HepG2 (cell line): ENCODE data around the gene FMN2. TPM values are rescaled to one million over a fixed set of nuclear protein-coding genes. Genes with fewer than 3 reads are reported as not detected.

Experiments
- ATAC-seq: fragments of 200-7000 bp; cut with Tn5 transposase; 3 replicates; pipeline ENCODE4 v1.9.1; 2020; ENCODE audit warnings: mild to moderate bottlenecking, moderate library complexity
- Bru-seq: library from RNA; stranded (reverse); fragments of 400-500 nt; gene quantifications from one replicate; lab custom pipeline; 2021; lab: Mats Ljungman, UMichigan
- BruChase-seq, 2 experiments: library from RNA; stranded (reverse); fragments of 400-500 nt; gene quantifications; one replicate each; lab custom pipeline; 2021; lab: Mats Ljungman, UMichigan
- BruUV-seq: library from RNA; stranded (reverse); fragments of 400-500 nt; replicated peaks from 2 replicates; lab custom pipeline; 2021; lab: Mats Ljungman, UMichigan
- CTCF ChIA-PET: fragments of 300-600 bp; formaldehyde crosslinking; extraction: SDS; loops from one replicate; lab custom pipeline; 2021; ENCODE audit warnings: low total read pairs, inconsistent platforms, low intra/inter-chr PET ratio; lab: Yijun Ruan, JAX
- POLR2A ChIA-PET: fragments of 350-600 bp; sonication (Branson Sonifier 250); formaldehyde crosslinking; loops from one replicate; lab custom pipeline; 2020; ENCODE audit warnings: antibody characterized with exemption, inconsistent platforms; lab: Yijun Ruan, JAX
- DNase-seq: peaks from one replicate; pipeline ENCODE4 v3.0.0-alpha.2; 2015; ENCODE audit warnings: low spot score
- FAIRE-seq: peaks from 3 replicates; lab custom pipeline; 2011; peaks lifted over from hg19 to GRCh38; lab: Jason Lieb, UNC
- H2AFZ ChIP-seq: one replicate; pipeline ENCODE4 v1.6.1; 2011; ENCODE audit warnings: low read length, inconsistent platforms
- H3K27ac ChIP-seq: fragments of 300-600 bp; 3 replicates; pipeline ENCODE4 v1.8.0; 2011; ENCODE audit warnings: mixed run types, mild to moderate bottlenecking, mixed read lengths, low read length, inconsistent platforms; ENCODE audit not compliant: insufficient read depth; ENCODE audit errors: extremely low read length
- H3K27me3 ChIP-seq, 2 experiments: fragments of 200-600 bp in 1 of 2; 2 replicates in 1 of 2; 3 replicates in 1 of 2; pipeline versions ENCODE4 v1.6.0 to v1.8.0; 2011; ENCODE audit warnings: low read length in 2 of 2, mild to moderate bottlenecking in 2 of 2, moderate library complexity in 2 of 2, inconsistent platforms in 1 of 2; ENCODE audit not compliant: insufficient read depth in 2 of 2, control insufficient read depth in 1 of 2
- H3K36me3 ChIP-seq, 2 experiments: fragments of 200-600 bp in 1 of 2; replicated peaks in 1 of 2; 2 replicates in 1 of 2; 3 replicates in 1 of 2; pipeline versions ENCODE4 v1.5.1 to v1.8.0; 2011; ENCODE audit warnings: low read length in 2 of 2, inconsistent platforms in 1 of 2; ENCODE audit not compliant: insufficient read depth in 2 of 2, control insufficient read depth in 1 of 2
- H3K4me1 ChIP-seq: 2 replicates; pipeline ENCODE4 v1.5.1; 2012; ENCODE audit warnings: low read length, inconsistent platforms; ENCODE audit not compliant: insufficient read depth
- H3K4me2 ChIP-seq: 2 replicates; pipeline ENCODE4 v1.6.0; 2011; ENCODE audit warnings: low read depth, low read length, inconsistent platforms
- H3K4me3 ChIP-seq, 3 experiments: fragments of 200-600 bp in 1 of 3; sonication (generic), shearing (Covaris generic) in 1 of 3; replicated peaks in 1 of 3; 2 replicates each; pipeline ENCODE4 v1.5.1; 2011 to 2016; ENCODE audit warnings: low read length in 3 of 3, inconsistent platforms in 2 of 3, low read depth in 2 of 3, mild to moderate bottlenecking in 2 of 3, control low read depth in 1 of 3, mixed read lengths in 1 of 3; ENCODE audit not compliant: insufficient read depth in 1 of 3
- H3K79me2 ChIP-seq: one replicate; pipeline ENCODE4 v1.6.1; 2011; ENCODE audit warnings: low read length, inconsistent platforms; ENCODE audit not compliant: insufficient read depth
- H3K9ac ChIP-seq: 2 replicates; pipeline ENCODE4 v1.6.0; 2011; ENCODE audit warnings: mild to moderate bottlenecking, low read depth, low read length, inconsistent platforms; ENCODE audit not compliant: insufficient read depth
- H3K9me3 ChIP-seq: 2 replicates; pipeline ENCODE4 v1.5.1; 2012; ENCODE audit warnings: mild to moderate bottlenecking, low read length
- H4K20me1 ChIP-seq: 2 replicates; pipeline ENCODE4 v1.6.0; 2011; ENCODE audit warnings: inconsistent platforms, mild to moderate bottlenecking, low read length, moderate library complexity; ENCODE audit not compliant: insufficient read depth
- BHLHE40 ChIP-seq: IDR thresholded peaks from 2 replicates; pipeline ENCODE4 v1.6.1; 2011; ENCODE audit warnings: low read length, improper control_type of control experiment
- ZBTB1 ChIP-seq: sonication (generic); formaldehyde crosslinking; IDR thresholded peaks from 2 replicates; pipeline ENCODE4 v1.4.0; 2020; ENCODE audit warnings: missing genetic modification reagents, borderline replicate concordance
- ZNF7 ChIP-seq: IDR thresholded peaks from 2 replicates; pipeline ENCODE4 v1.6.1; 2016; ENCODE audit warnings: missing biosample characterization, missing genetic modification reagents
- ZNF777 ChIP-seq: sonication (generic); formaldehyde crosslinking; IDR thresholded peaks from 2 replicates; pipeline ENCODE4 v1.4.0; 2020; ENCODE audit warnings: missing genetic modification reagents
- ZSCAN20 ChIP-seq: sonication (generic); formaldehyde crosslinking; IDR thresholded peaks from 2 replicates; pipeline ENCODE4 v1.4.0; 2020; ENCODE audit warnings: missing genetic modification reagents, mild to moderate bottlenecking, borderline replicate concordance
- WGBS: methylation state at CpG from one replicate; pipeline ENCODE4 v1.1.6; 2017; ENCODE audit warnings: low lambda C conversion rate; 5-methylcytosine and 5-hydroxymethylcytosine counted together
- in situ Hi-C: cut with HindIII; loops from 2 replicates; pipeline ENCODE4 v1.10.0; 2017; ENCODE audit warnings: low pct_unique_long_range_greater_than_20kb; ENCODE audit not compliant: extremely low pct_ligation_motif_present
- intact Hi-C: fragments of 100-400 bp; cut with micrococcal nuclease; formaldehyde crosslinking; loops from one replicate; pipeline ENCODE4 v1.10.0; 2022; ENCODE audit not compliant: unreplicated experiment
- long read RNA-seq, 2 experiments: library from RNA in 1 of 2; library from polyadenylated mRNA in 1 of 2; stranded (forward) in 1 of 2; unstranded in 1 of 2; transcript quantifications; one replicate each; pipeline ENCODE4 v2.0.0, GENCODE V29; 2019 to 2022
- polyA minus RNA-seq, 3 experiments: library from RNA; depleted of rRNA, polyadenylated mRNA; stranded (reverse); fragments of >200 nt; gene quantifications; 2 replicates each; pipeline ENCODE4 v1.2.3, GENCODE V29; 2011; ENCODE audit warnings: low replicate concordance in 1 of 3
- polyA plus RNA-seq, 8 experiments: library from polyadenylated mRNA; depleted of rRNA in 3 of 8; stranded (reverse) in 7 of 8; unstranded in 1 of 8; fragments of >200 nt; fragmentation: Illumina TruSeq in 4 of 8; extraction: Trizol in 4 of 8; gene quantifications; 2 replicates each; pipeline versions ENCODE4 v1.2.1 to v1.2.3, GENCODE V29; 2011 to 2016; ENCODE audit warnings: low read depth in 4 of 8, missing spikeins in 1 of 8, mixed read lengths in 1 of 8; ENCODE audit not compliant: insufficient read depth in 1 of 8
- total RNA-seq, 5 experiments: library from RNA; depleted of rRNA; stranded (reverse); fragments of >200 nt; fragmentation: Illumina TruSeq; extraction: Trizol; gene quantifications; 2 replicates each; pipeline ENCODE4 v1.2.3, GENCODE V29; 2016; ENCODE audit warnings: low read depth in 1 of 5
- TF ChIP-seq, protein P1 (sequence below): sonication (generic); formaldehyde crosslinking; IDR thresholded peaks from 2 replicates; pipeline ENCODE4 v1.4.0; 2020; ENCODE audit warnings: missing genetic modification reagents
- TF ChIP-seq, protein P2 (sequence below): sonication (generic); formaldehyde crosslinking; IDR thresholded peaks from 2 replicates; pipeline ENCODE4 v1.5.1; 2020; ENCODE audit warnings: mild to moderate bottlenecking, missing genetic modification reagents, borderline replicate concordance

Gene FMN2
- total RNA-seq (2016; rRNA removed; fragmentation: Illumina TruSeq; extraction: Trizol): not detected in 2 replicates
- not detected in 2 replicates for total RNA-seq (2016; cell fraction: cytosol; rRNA removed; fragmentation: Illumina TruSeq; extraction: Trizol; ENCODE audit: low read depth)
- total RNA-seq (2016; cell fraction: insoluble cytoplasmic fraction; rRNA removed; fragmentation: Illumina TruSeq; extraction: Trizol): not detected in 2 replicates
- not detected in 2 replicates for total RNA-seq (2016; cell fraction: membrane; rRNA removed; fragmentation: Illumina TruSeq; extraction: Trizol)
- total RNA-seq (2016; cell fraction: nucleus; rRNA removed; fragmentation: Illumina TruSeq; extraction: Trizol): not detected in 2 replicates
- polyA plus RNA-seq (2011; rRNA removed): not detected in 2 replicates
- 0.04 TPM in 1 of 2 replicates, not detected in the other for polyA plus RNA-seq (2011; cell fraction: cytosol; rRNA removed)
- polyA plus RNA-seq (2011; cell fraction: nucleus; rRNA removed): not detected in 2 replicates
- not detected in 2 replicates for polyA plus RNA-seq (2012)
- not detected in 2 replicates for polyA plus RNA-seq (2016; cell fraction: cytosol; fragmentation: Illumina TruSeq; extraction: Trizol; ENCODE audit: low read depth)
- not detected in 2 replicates for polyA plus RNA-seq (2016; cell fraction: insoluble cytoplasmic fraction; fragmentation: Illumina TruSeq; extraction: Trizol; ENCODE audit: low read depth)
- not detected in 2 replicates for polyA plus RNA-seq (2016; cell fraction: membrane; fragmentation: Illumina TruSeq; extraction: Trizol; ENCODE audit: low read depth)
- polyA plus RNA-seq (2016; cell fraction: nucleus; fragmentation: Illumina TruSeq; extraction: Trizol; ENCODE audit: insufficient read depth, low read depth): not detected in 2 replicates
- polyA minus RNA-seq (2011; rRNA and poly(A)+ RNA removed; ENCODE audit: low replicate concordance): not detected in 2 replicates
- polyA minus RNA-seq (2011; cell fraction: cytosol; rRNA and poly(A)+ RNA removed): not detected in 2 replicates
- polyA minus RNA-seq (2011; cell fraction: nucleus; rRNA and poly(A)+ RNA removed): not detected in 2 replicates
- not detected for Bru-seq, nascent RNA
- BruChase-seq, experiment 1, labeled RNA remaining after a 6-hour chase: percentile 1 among the genes with signal in this experiment
- BruChase-seq, experiment 2, labeled RNA remaining after a 2-hour chase: percentile 0 among the genes with signal in this experiment
- long read RNA-seq, experiment 1: 0 reads
- long read RNA-seq, experiment 2: 0 reads

DNA sequence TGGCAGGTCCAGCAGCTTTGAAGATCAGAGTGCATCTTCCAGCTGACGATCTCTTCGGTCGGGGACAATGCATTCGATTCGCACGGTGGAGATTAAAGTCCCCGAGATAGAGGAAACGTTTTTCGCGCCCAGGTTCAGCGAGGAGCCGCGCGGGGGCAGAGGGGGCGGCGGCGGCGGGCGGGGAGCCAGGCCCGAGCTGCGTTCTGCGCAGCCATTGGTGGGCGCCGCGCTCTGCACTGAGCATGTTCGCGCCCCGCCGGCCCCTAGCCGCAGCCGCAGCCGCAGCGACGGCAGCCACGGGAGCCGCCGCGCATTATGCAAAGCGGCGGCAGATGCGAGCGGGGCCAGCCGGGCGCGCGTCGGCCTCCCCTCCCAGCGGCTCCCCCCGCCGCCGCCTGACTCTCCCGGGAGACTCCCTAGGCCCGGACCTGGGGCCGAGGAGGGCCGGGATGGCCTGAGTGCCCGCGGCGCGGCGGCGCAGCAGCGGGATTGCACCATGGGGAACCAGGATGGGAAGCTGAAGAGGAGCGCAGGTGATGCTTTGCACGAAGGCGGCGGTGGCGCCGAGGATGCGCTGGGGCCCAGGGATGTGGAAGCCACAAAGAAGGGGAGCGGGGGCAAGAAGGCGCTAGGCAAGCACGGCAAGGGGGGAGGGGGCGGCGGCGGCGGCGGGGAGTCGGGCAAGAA, at the start of gene FMN2:
FMN2 (plus strand) TSS at position 270 of the 687 bp plus-strand sequence; CDS start at position 497, 227 bp downstream.
- 19% methylated on average over 41 of the region's 78 CpGs for WGBS
- ATAC-seq: peak; percentile 96
- in situ Hi-C loops: no loop called here
- H4K20me1 ChIP-seq: no peaks in the 10 kb centered on the region
- no peaks in the 10 kb centered on the region for H3K79me2 ChIP-seq
- H3K4me1 ChIP-seq: no peaks in the 10 kb centered on the region
- no peaks in the 10 kb centered on the region for H3K9me3 ChIP-seq
- ChIA-PET CTCF (no interaction called here), POLR2A (no interaction called here)
- no peak within 1 kb of the TSS for H2AFZ ChIP-seq
- no peak for FAIRE-seq
- intact Hi-C loops: no loop called here
- H3K36me3 ChIP-seq: no peaks in the 10 kb centered on the region
- peak; percentile 0 for DNase-seq
- H3K27me3 ChIP-seq: peaks cover 0 to 21% of the 10 kb centered on the region in 2 experiments; a peak in 2 of 5 replicates
- no TSS peak for BruUV-seq
- H3K4me2 ChIP-seq: peak within 1 kb of the TSS; percentile 36
- H3K9ac ChIP-seq: no peak within 1 kb of the TSS
- no peak within 1 kb of the TSS for H3K27ac ChIP-seq
- H3K4me3 ChIP-seq: peak within 1 kb of the TSS in 2 of 3 experiments; percentile 4 to 48; a peak in 1 of 6 replicates
- TF ChIP-seq ZBTB1 (CRISPR knock-in tag): no peak
- TF ChIP-seq, protein P1, sequence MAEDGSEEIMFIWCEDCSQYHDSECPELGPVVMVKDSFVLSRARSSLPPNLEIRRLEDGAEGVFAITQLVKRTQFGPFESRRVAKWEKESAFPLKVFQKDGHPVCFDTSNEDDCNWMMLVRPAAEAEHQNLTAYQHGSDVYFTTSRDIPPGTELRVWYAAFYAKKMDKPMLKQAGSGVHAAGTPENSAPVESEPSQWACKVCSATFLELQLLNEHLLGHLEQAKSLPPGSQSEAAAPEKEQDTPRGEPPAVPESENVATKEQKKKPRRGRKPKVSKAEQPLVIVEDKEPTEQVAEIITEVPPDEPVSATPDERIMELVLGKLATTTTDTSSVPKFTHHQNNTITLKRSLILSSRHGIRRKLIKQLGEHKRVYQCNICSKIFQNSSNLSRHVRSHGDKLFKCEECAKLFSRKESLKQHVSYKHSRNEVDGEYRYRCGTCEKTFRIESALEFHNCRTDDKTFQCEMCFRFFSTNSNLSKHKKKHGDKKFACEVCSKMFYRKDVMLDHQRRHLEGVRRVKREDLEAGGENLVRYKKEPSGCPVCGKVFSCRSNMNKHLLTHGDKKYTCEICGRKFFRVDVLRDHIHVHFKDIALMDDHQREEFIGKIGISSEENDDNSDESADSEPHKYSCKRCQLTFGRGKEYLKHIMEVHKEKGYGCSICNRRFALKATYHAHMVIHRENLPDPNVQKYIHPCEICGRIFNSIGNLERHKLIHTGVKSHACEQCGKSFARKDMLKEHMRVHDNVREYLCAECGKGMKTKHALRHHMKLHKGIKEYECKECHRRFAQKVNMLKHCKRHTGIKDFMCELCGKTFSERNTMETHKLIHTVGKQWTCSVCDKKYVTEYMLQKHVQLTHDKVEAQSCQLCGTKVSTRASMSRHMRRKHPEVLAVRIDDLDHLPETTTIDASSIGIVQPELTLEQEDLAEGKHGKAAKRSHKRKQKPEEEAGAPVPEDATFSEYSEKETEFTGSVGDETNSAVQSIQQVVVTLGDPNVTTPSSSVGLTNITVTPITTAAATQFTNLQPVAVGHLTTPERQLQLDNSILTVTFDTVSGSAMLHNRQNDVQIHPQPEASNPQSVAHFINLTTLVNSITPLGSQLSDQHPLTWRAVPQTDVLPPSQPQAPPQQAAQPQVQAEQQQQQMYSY (CRISPR knock-in tag): no peak
- TF ChIP-seq, protein P2, sequence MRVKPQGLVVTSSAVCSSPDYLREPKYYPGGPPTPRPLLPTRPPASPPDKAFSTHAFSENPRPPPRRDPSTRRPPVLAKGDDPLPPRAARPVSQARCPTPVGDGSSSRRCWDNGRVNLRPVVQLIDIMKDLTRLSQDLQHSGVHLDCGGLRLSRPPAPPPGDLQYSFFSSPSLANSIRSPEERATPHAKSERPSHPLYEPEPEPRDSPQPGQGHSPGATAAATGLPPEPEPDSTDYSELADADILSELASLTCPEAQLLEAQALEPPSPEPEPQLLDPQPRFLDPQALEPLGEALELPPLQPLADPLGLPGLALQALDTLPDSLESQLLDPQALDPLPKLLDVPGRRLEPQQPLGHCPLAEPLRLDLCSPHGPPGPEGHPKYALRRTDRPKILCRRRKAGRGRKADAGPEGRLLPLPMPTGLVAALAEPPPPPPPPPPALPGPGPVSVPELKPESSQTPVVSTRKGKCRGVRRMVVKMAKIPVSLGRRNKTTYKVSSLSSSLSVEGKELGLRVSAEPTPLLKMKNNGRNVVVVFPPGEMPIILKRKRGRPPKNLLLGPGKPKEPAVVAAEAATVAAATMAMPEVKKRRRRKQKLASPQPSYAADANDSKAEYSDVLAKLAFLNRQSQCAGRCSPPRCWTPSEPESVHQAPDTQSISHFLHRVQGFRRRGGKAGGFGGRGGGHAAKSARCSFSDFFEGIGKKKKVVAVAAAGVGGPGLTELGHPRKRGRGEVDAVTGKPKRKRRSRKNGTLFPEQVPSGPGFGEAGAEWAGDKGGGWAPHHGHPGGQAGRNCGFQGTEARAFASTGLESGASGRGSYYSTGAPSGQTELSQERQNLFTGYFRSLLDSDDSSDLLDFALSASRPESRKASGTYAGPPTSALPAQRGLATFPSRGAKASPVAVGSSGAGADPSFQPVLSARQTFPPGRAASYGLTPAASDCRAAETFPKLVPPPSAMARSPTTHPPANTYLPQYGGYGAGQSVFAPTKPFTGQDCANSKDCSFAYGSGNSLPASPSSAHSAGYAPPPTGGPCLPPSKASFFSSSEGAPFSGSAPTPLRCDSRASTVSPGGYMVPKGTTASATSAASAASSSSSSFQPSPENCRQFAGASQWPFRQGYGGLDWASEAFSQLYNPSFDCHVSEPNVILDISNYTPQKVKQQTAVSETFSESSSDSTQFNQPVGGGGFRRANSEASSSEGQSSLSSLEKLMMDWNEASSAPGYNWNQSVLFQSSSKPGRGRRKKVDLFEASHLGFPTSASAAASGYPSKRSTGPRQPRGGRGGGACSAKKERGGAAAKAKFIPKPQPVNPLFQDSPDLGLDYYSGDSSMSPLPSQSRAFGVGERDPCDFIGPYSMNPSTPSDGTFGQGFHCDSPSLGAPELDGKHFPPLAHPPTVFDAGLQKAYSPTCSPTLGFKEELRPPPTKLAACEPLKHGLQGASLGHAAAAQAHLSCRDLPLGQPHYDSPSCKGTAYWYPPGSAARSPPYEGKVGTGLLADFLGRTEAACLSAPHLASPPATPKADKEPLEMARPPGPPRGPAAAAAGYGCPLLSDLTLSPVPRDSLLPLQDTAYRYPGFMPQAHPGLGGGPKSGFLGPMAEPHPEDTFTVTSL (CRISPR knock-in tag): no peak
- peak; percentile 72 for TF ChIP-seq ZNF777 (CRISPR knock-in tag)
- no peak for TF ChIP-seq ZSCAN20 (CRISPR knock-in tag)
- TF ChIP-seq BHLHE40: no peak
- TF ChIP-seq ZNF7 (CRISPR knock-in tag): no peak
